Measurements from ENCODE around the gene FGF5.

The FGF5 gene

GRCh38 chr4:80340036-80340435 is 73.6 kb downstream of the FGF5 start:
- no peak for DNase-seq (ENCODE audit: low spot score)

All from HuH-7 (cell line).